B cell (primary cell): ENCODE measurements around the gene AMD1. TPM values are rescaled to one million over a fixed set of nuclear protein-coding genes. Genes with fewer than 3 reads are reported as not detected.
"Not testable (repeated sequence)": the region's sequence is repeated elsewhere in the genome, so short reads cannot be mapped to it uniquely, and the experiment has no call there.

Experiments used
- ATAC-seq: fragments of 200-7000 bp; cut with Tn5 transposase; one replicate; pipeline ENCODE4 v1.10.0; 2021; ENCODE audit warnings: low read depth, mild to moderate bottlenecking, moderate number of reproducible peaks, moderate library complexity
- CTCF ChIA-PET: fragments of 350-600 bp; sonication (Branson Sonifier 250); formaldehyde crosslinking; loops from one replicate; lab custom pipeline; 2021; ENCODE audit warnings: antibody characterized with exemption, inconsistent platforms; lab: Charles Lee
- POLR2A ChIA-PET: fragments of 350-600 bp; sonication (Branson Sonifier 250); formaldehyde crosslinking; loops from one replicate; lab custom pipeline; 2021; ENCODE audit warnings: antibody characterized with exemption; lab: Charles Lee
- DNase-seq: peaks from one replicate; pipeline ENCODE4 v3.0.0; 2013
- H2AFZ ChIP-seq: 2 replicates; pipeline ENCODE4 v1.6.1; 2012; ENCODE audit warnings: mild to moderate bottlenecking, low read depth, low read length; ENCODE audit not compliant: insufficient read depth, poor library complexity, severe bottlenecking
- H3K27ac ChIP-seq, 2 donors: 1 replicate in 1 of 2; 2 replicates in 1 of 2; pipeline ENCODE4 v1.5.1; 2012 to 2013; ENCODE audit warnings: low read length in 2 of 2, mild to moderate bottlenecking in 2 of 2, moderate library complexity in 1 of 2
- H3K27me3 ChIP-seq, 4 experiments: fragments of 200-600 bp in 1 of 4; sonication (generic) in 1 of 4; replicated peaks in 1 of 4; 1 replicate in 2 of 4; 2 replicates in 2 of 4; pipeline versions ENCODE4 v1.6.1 to v1.7.0; 2013 to 2016; ENCODE audit warnings: low read length in 3 of 4, mild to moderate bottlenecking in 2 of 4, mixed read lengths in 1 of 4, moderate library complexity in 1 of 4; ENCODE audit not compliant: insufficient read depth in 4 of 4, control insufficient read depth in 3 of 4; ENCODE audit errors: control extremely low read depth in 1 of 4
- H3K36me3 ChIP-seq, 2 experiments: replicated peaks in 1 of 2; 1 replicate in 1 of 2; 2 replicates in 1 of 2; pipeline versions ENCODE4 v1.6.1 to v1.7.1; 2013; ENCODE audit warnings: low read length in 1 of 2; ENCODE audit not compliant: insufficient read depth in 2 of 2, control insufficient read depth in 1 of 2; ENCODE audit errors: control extremely low read depth in 1 of 2, extremely low read depth in 1 of 2
- H3K4me1 ChIP-seq, 2 donors: fragments of 200-600 bp in 1 of 2; sonication (generic) in 1 of 2; 1 replicate in 1 of 2; 2 replicates in 1 of 2; pipeline versions ENCODE4 v1.5.1 to v1.6.1; 2013 to 2017; ENCODE audit warnings: low read length in 2 of 2; ENCODE audit not compliant: control insufficient read depth in 2 of 2, insufficient read depth in 2 of 2
- H3K4me2 ChIP-seq: replicated peaks from 2 replicates; pipeline ENCODE3; 2012; ENCODE audit warnings: mild to moderate bottlenecking, low read depth, low read length; ENCODE audit not compliant: poor library complexity, severe bottlenecking
- H3K4me3 ChIP-seq, 5 experiments: fragments of 200-600 bp in 1 of 5; sonication (generic) in 1 of 5; 1 replicate in 3 of 5; 2 replicates in 2 of 5; pipeline versions ENCODE4 v1.5.1 to v1.7.0; 2011 to 2016; ENCODE audit warnings: low read length in 4 of 5, mild to moderate bottlenecking in 4 of 5, low read depth in 2 of 5, control low read depth in 1 of 5, moderate library complexity in 1 of 5; ENCODE audit not compliant: insufficient read depth in 1 of 5; ENCODE audit errors: control extremely low read depth in 1 of 5, extremely low read depth in 1 of 5
- H3K79me2 ChIP-seq: fragments of 200-600 bp; sonication (generic); one replicate; pipeline ENCODE4 v1.6.0; 2016; ENCODE audit warnings: low read length; ENCODE audit not compliant: control insufficient read depth, insufficient read depth
- H3K9ac ChIP-seq: fragments of 200-600 bp; sonication (generic); 2 replicates; pipeline ENCODE4 v1.6.1; 2017; ENCODE audit warnings: mild to moderate bottlenecking, low read length, moderate library complexity
- H3K9me3 ChIP-seq, 3 donors: one replicate each; pipeline versions ENCODE4 v1.6.1 to v1.7.1; 2013; ENCODE audit warnings: low read length in 2 of 3; ENCODE audit not compliant: control insufficient read depth in 2 of 3, insufficient read depth in 1 of 3; ENCODE audit errors: control extremely low read depth in 1 of 3
- H4K20me1 ChIP-seq: 2 replicates; pipeline ENCODE4 v1.6.0; 2012; ENCODE audit warnings: mild to moderate bottlenecking, low read length; ENCODE audit not compliant: insufficient read depth, control insufficient read depth, poor library complexity, severe bottlenecking
- H3K27ac Mint-ChIP-seq: one replicate; pipeline ENCODE4 v1.8.0; 2021; ENCODE audit warnings: mixed read lengths
- H3K27me3 Mint-ChIP-seq: one replicate; pipeline ENCODE4 v1.8.0; 2021; ENCODE audit warnings: mixed read lengths
- H3K4me1 Mint-ChIP-seq: one replicate; pipeline ENCODE4 v1.8.0; 2021; ENCODE audit warnings: mixed read lengths
- H3K4me3 Mint-ChIP-seq: one replicate; pipeline ENCODE4 v1.8.0; 2021; ENCODE audit warnings: mixed read lengths
- H3K9me3 Mint-ChIP-seq: one replicate; pipeline ENCODE4 v1.8.0; 2022; ENCODE audit warnings: mixed read lengths; ENCODE audit not compliant: insufficient read depth
- EZH2 ChIP-seq: IDR thresholded peaks from 2 replicates; pipeline ENCODE4 v1.6.1; 2012; ENCODE audit warnings: borderline replicate concordance, low read depth, mild to moderate bottlenecking, moderate library complexity, low read length; ENCODE audit not compliant: insufficient read depth, poor library complexity, severe bottlenecking
- WGBS: methylation state at CpG from one replicate; pipeline ENCODE4 v1.1.5; 2013; ENCODE audit warnings: missing lambda C conversion rate; ENCODE audit not compliant: insufficient coverage; 5-methylcytosine and 5-hydroxymethylcytosine counted together
- intact Hi-C: fragments of 100-400 bp; cut with micrococcal nuclease; formaldehyde crosslinking; loops from one replicate; pipeline ENCODE4 v1.10.0; 2022
- polyA plus RNA-seq: library from polyadenylated mRNA; depleted of rRNA; stranded (reverse); fragments of >200 nt; gene quantifications from 2 replicates; pipeline ENCODE4 v1.2.3, GENCODE V29; 2012
- total RNA-seq, 2 donors: library from RNA; stranded (reverse); fragments of 120-200 nt in 1 of 2; gene quantifications; 1 replicate in 1 of 2; 2 replicates in 1 of 2; pipeline versions ENCODE4 v1.2.3 to v1.2.4, GENCODE V29; 2013 to 2022
- TF ChIP-seq, protein P1 (sequence below): fragments of 200-600 bp; IDR thresholded peaks from one replicate; pipeline ENCODE4 v1.8.0; 2022; ENCODE audit warnings: antibody characterized with exemption, mild to moderate bottlenecking

AMD1 gene
- total and polyA plus RNA-seq, 2 donors (not counting 1 experiment from before 2014, with no cell fraction given), result 49.8 to 56.8 TPM

DNA sequence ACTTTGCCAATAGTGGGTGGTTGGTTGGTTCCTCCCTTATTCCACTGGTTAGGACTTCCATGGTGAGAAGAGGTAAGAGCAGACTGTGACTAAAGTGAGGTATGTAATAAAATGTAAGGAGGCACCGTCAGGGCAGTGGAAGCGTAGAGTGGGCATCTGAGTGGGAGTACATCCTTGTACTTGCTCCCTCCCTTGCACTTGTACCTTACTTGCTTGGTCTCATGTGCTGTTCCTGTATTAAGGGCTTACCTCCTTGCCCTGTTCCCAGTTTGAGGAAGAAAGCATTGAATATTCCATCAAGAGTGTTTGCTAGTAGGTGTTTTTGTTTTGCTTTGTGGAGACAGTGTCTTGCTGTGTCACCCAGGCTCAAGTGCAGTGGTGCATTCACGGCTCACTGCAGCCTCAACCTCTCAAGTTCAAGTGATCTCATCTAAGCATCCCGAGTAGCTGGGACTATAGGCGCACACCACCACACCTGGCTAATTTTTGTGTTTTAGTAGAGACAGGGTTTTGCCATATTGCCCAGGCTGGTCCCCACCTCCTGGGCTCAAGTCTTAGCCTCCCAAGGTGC is 25.5 kb downstream of the AMD1 start:
- Mint-ChIP-seq H3K27ac (peak overlapping the region; percentile 50), H3K9me3 (peaks cover 3% of the 10 kb centered on the region), H3K4me1 (no peaks in the 10 kb centered on the region), H3K27me3 (no peaks in the 10 kb centered on the region), H3K4me3 (no peak overlapping the region)
- Histone ChIP-seq H3K4me3 (no peak overlapping the region), H3K9me3 (peaks cover 0 to 11% (median 8%) of the 10 kb centered on the region in 3 donors), H3K9ac (no peak overlapping the region), H3K27ac (no peak overlapping the region), H3K4me1 (no peaks in the 10 kb centered on the region), H3K4me2 (no peak overlapping the region), H3K27me3 (no peaks in the 10 kb centered on the region), H3K79me2 (no peaks in the 10 kb centered on the region), H3K36me3 (peaks cover 2 to 15% of the 10 kb centered on the region in 2 experiments), H2AFZ (no peak overlapping the region), H4K20me1 (no peaks in the 10 kb centered on the region)
- intact Hi-C loops, result no loop called here
- no peak for TF ChIP-seq EZH2
- TF ChIP-seq, protein P1, sequence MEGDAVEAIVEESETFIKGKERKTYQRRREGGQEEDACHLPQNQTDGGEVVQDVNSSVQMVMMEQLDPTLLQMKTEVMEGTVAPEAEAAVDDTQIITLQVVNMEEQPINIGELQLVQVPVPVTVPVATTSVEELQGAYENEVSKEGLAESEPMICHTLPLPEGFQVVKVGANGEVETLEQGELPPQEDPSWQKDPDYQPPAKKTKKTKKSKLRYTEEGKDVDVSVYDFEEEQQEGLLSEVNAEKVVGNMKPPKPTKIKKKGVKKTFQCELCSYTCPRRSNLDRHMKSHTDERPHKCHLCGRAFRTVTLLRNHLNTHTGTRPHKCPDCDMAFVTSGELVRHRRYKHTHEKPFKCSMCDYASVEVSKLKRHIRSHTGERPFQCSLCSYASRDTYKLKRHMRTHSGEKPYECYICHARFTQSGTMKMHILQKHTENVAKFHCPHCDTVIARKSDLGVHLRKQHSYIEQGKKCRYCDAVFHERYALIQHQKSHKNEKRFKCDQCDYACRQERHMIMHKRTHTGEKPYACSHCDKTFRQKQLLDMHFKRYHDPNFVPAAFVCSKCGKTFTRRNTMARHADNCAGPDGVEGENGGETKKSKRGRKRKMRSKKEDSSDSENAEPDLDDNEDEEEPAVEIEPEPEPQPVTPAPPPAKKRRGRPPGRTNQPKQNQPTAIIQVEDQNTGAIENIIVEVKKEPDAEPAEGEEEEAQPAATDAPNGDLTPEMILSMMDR, result no peak
- DNase-seq (no peak), ATAC-seq (no peak)
- ChIA-PET POLR2A (no interaction called here), CTCF (no interaction called here)
- WGBS, result no CpG with 5 or more reads among the region's 5 CpGs

DNA sequence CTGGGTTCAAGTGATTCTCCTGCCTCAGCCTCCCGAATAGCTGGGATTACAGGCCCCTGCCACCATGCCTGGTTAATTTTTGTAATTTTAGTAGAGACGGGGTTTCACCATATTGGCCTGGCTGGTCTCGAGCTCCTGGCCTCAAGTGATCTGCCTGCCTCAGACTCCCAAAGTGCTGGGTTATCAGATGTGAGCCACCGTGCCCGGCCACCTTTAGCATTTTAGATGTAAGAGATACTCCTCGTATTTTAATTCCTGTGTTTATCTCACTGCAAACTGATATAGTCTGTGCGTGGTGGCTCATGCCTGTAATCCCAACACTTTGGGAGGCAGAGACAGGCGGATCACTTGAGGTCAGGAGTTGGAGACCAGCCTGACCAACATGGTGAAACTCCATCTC is 27.0 kb downstream of the AMD1 start:
- H3K9me3 ChIP-seq, result peaks cover 0 to 12% (median 8%) of the 10 kb centered on the region in 3 donors
- not testable (repeated sequence) for H3K27ac Mint-ChIP-seq

More for the DNA sequence above, 27.0 kb downstream of the AMD1 start:
- DNase-seq, H2AFZ ChIP-seq, H3K9ac ChIP-seq, H3K79me2 ChIP-seq, intact Hi-C loops, H3K4me1 ChIP-seq, H3K4me1 Mint-ChIP-seq, H3K4me2 ChIP-seq, H3K4me3 Mint-ChIP-seq, CTCF ChIA-PET, POLR2A ChIA-PET, H4K20me1 ChIP-seq, H3K27me3 Mint-ChIP-seq, H3K9me3 Mint-ChIP-seq, H3K27ac ChIP-seq, H3K27me3 ChIP-seq, H3K36me3 ChIP-seq, H3K4me3 ChIP-seq, ATAC-seq: not testable (repeated sequence)
- WGBS, result 95% methylated on average over 8 of the region's 8 CpGs
